Cardiac muscle cell (in vitro differentiated cells and primary cell): ENCODE measurements around the gene STXBP5. TPM values are rescaled to one million over a fixed set of nuclear protein-coding genes. Genes with fewer than 3 reads are reported as not detected.

ENCODE experiments used
- DNase-seq, 2 donors: peaks; one replicate each; pipeline versions ENCODE4 v3.0.0 to v3.0.0-alpha.2; 2010 to 2017; ENCODE audit warnings: low read depth in 1 of 2, low spot score in 1 of 2
- H3K27ac ChIP-seq: fragments of 200-600 bp; sonication (generic); 2 replicates; pipeline ENCODE4 v1.5.1; 2016
- H3K27me3 ChIP-seq: fragments of 200-600 bp; sonication (generic); 2 replicates; pipeline ENCODE4 v1.6.0; 2016; ENCODE audit warnings: control low read depth
- H3K36me3 ChIP-seq: fragments of 200-600 bp; sonication (generic); 2 replicates; pipeline ENCODE4 v1.5.1; 2016; ENCODE audit warnings: control low read depth
- H3K4me1 ChIP-seq: fragments of 200-600 bp; sonication (generic); 2 replicates; pipeline ENCODE4 v1.8.1; 2017; ENCODE audit warnings: low read depth, mild to moderate bottlenecking, mixed run types
- H3K4me3 ChIP-seq: fragments of 200-600 bp; sonication (generic); 2 replicates; pipeline ENCODE4 v1.5.1; 2016; ENCODE audit warnings: mild to moderate bottlenecking
- H3K9me3 ChIP-seq: fragments of 200-600 bp; sonication (generic); 2 replicates; pipeline ENCODE4 v1.5.1; 2017; ENCODE audit warnings: low read depth, mild to moderate bottlenecking, control low read depth
- CTCF ChIP-seq: IDR thresholded peaks from 2 replicates; pipeline ENCODE4 v1.5.1; 2012; ENCODE audit warnings: low read depth, mild to moderate bottlenecking, low read length
- polyA plus RNA-seq: library from polyadenylated mRNA; unstranded; fragments of >200 nt; fragmentation: Nextera tagmentation; extraction: Ambion mirVana; gene quantifications from 2 replicates; pipeline ENCODE4 v1.2.1, GENCODE V29; 2016
- total RNA-seq: library from RNA; depleted of rRNA; stranded (reverse); fragments of >200 nt; gene quantifications from 2 replicates; pipeline ENCODE4 v1.2.3, GENCODE V29; 2016

The STXBP5 gene
- total and polyA plus RNA-seq, 2 experiments from 2014 or later = 2.9 to 5.3 TPM

DNA sequence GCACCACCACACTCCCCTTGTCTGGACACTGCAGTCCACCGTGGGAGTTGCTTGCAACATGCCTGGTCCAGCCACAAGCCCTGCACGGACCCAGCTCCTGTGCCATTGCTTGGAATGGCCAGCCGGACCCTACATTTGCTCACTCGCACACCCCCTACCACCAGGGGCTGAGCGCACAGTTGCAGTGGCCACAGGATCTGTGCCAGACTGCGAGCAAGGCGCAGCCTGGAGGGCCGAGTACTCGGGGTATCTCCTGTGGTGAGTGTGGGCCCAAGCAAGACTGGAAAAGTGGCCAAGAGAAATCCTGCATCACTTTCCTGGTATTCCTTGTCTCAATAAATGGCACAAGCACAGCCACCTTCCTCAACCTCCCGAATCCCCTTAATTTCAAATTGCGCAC, 218.9 kb downstream of the STXBP5 start:
- no peak for TF ChIP-seq CTCF
- DNase-seq = no peak
- Histone ChIP-seq H3K27ac (no peak overlapping the region), H3K27me3 (no peaks in the 10 kb centered on the region), H3K4me1 (no peaks in the 10 kb centered on the region), H3K9me3 (no peaks in the 10 kb centered on the region), H3K36me3 (no peaks in the 10 kb centered on the region), H3K4me3 (no peak overlapping the region)

DNA sequence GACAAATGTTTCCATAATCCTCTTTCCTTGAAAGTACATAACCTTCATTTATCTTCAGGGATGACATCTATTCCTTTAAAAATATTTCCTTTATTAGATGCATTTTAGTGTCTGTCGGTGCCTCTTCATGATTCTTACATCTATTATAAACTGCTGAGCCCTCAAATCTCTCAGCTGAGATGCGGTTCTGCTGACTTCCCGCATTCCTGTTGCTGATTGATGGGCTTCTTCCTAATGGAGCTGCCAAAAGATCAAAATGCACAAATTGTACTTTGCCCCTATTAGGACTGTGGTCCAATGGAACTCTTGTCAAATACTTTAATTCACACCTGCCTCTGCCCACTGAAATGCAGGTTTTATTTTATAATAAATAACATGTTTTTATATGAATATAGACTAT, 225.6 kb downstream of the STXBP5 start:
- H3K27ac ChIP-seq = no peak overlapping the region
- no peak overlapping the region for H3K4me3 ChIP-seq
- H3K36me3 ChIP-seq = no peaks in the 10 kb centered on the region
- no peaks in the 10 kb centered on the region for H3K9me3 ChIP-seq
- no peak for TF ChIP-seq CTCF
- no peaks in the 10 kb centered on the region for H3K27me3 ChIP-seq
- no peak for DNase-seq
- H3K4me1 ChIP-seq = no peaks in the 10 kb centered on the region

DNA sequence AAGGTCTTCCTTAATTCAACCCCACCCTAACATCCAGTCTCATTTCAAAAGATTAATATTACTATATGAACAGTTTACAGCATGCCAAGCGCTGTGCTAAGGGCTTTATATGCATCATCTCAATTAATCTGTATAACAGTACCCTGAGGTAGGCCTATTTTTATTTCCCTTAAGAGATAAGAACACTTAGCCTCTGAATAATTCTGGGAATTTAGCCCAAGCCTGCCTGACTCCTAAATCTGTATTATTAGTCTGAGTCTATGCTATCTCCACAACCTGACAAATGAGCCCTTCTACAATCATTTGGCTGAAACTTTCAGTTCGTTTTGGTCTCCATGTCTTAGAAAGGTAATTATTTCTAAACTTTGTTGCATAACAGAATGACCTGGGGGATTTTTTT, 226.6 kb downstream of the STXBP5 start:
- Histone ChIP-seq H3K4me1 (no peaks in the 10 kb centered on the region), H3K27me3 (no peaks in the 10 kb centered on the region), H3K4me3 (no peak overlapping the region), H3K27ac (no peak overlapping the region), H3K9me3 (no peaks in the 10 kb centered on the region), H3K36me3 (no peaks in the 10 kb centered on the region)
- no peak for TF ChIP-seq CTCF
- DNase-seq = no peak

- Histone ChIP-seq H3K9me3 (no peaks in the 10 kb centered on the region), H3K27me3 (no peaks in the 10 kb centered on the region), H3K36me3 (no peaks in the 10 kb centered on the region), H3K4me3 (no peak overlapping the region), H3K4me1 (no peaks in the 10 kb centered on the region), H3K27ac (no peak overlapping the region)
- DNase-seq = no peak
- no peak for TF ChIP-seq CTCF
These were observed 229.9 kb downstream of the STXBP5 start for GRCh38 chr6:147434076-147434475.

DNA sequence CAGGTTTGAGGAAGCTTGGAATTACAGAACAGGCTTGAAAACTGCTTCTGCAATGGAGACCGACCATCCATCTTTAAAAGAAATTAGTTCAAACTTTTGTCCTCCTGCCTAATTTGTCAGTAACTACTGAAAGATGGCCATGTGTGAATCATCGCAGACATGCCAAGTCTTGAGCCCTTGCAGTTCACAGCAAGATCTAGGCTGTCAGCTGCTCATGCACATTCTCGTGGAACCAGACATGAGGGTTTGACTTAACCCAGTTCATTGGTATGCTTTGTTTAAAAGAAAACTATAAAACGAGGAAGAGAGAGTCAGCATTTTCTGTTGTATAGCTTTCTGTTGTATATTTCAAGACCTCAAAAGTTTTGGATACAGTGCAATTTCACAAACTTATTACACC, 230.3 kb downstream of the STXBP5 start:
- H3K27ac ChIP-seq = no peak overlapping the region
- no peaks in the 10 kb centered on the region for H3K9me3 ChIP-seq
- peak in 1 of 2 donors; percentile 5 for DNase-seq
- no peaks in the 10 kb centered on the region for H3K36me3 ChIP-seq
- H3K4me3 ChIP-seq = no peak overlapping the region
- no peaks in the 10 kb centered on the region for H3K27me3 ChIP-seq
- H3K4me1 ChIP-seq = no peaks in the 10 kb centered on the region
- TF ChIP-seq CTCF = no peak

- Histone ChIP-seq H3K4me3 (no peak overlapping the region), H3K27me3 (no peaks in the 10 kb centered on the region)
These were observed 233.4 kb downstream of the STXBP5 start for GRCh38 chr6:147437615-147438014.

More at GRCh38 chr6:147437615-147438014, 233.4 kb downstream of the STXBP5 start:
- H3K36me3 ChIP-seq = no peaks in the 10 kb centered on the region
- H3K4me1 ChIP-seq = no peaks in the 10 kb centered on the region
- no peaks in the 10 kb centered on the region for H3K9me3 ChIP-seq
- DNase-seq = no peak
- H3K27ac ChIP-seq = no peak overlapping the region
- TF ChIP-seq CTCF = no peak
